Common myeloid progenitor, CD34-positive (primary cell): ENCODE data around the gene MYO1D.

Experiments used
- CTCF ChIA-PET: fragments of 350-600 bp; sonication (Branson Sonifier 250); formaldehyde crosslinking; loops from one replicate; lab custom pipeline; 2021; ENCODE audit warnings: antibody characterized with exemption; lab: Charles Lee
- POLR2A ChIA-PET: fragments of 350-600 bp; sonication (Branson Sonifier 250); formaldehyde crosslinking; loops from one replicate; lab custom pipeline; 2021; ENCODE audit warnings: antibody characterized with exemption; lab: Charles Lee
- DNase-seq, 3 donors: peaks; one replicate each; pipeline versions ENCODE4 v3.0.0 to v3.0.0-alpha.2; 2013
- H3K27ac ChIP-seq, 2 experiments: 1 replicate in 1 of 2; 2 replicates in 1 of 2; pipeline ENCODE4 v1.7.0; 2013; ENCODE audit warnings: inconsistent platforms in 2 of 2, low read length in 2 of 2, mild to moderate bottlenecking in 2 of 2, low read depth in 1 of 2, moderate library complexity in 1 of 2; ENCODE audit not compliant: severe bottlenecking in 2 of 2, insufficient read depth in 1 of 2, poor library complexity in 1 of 2
- H3K27me3 ChIP-seq, 5 experiments: replicated peaks in 2 of 5; 1 replicate in 3 of 5; 2 replicates in 2 of 5; pipeline versions ENCODE4 v1.6.1 to v1.7.0; 2013; ENCODE audit warnings: low read length in 4 of 5, mild to moderate bottlenecking in 2 of 5, moderate library complexity in 2 of 5, inconsistent platforms in 1 of 5; ENCODE audit not compliant: insufficient read depth in 5 of 5, control insufficient read depth in 4 of 5
- H3K36me3 ChIP-seq, 4 experiments: 1 replicate in 2 of 4; 2 replicates in 2 of 4; pipeline versions ENCODE4 v1.6.1 to v1.7.0; 2013; ENCODE audit warnings: low read length in 3 of 4, control low read depth in 1 of 4, mild to moderate bottlenecking in 1 of 4; ENCODE audit not compliant: control insufficient read depth in 4 of 4, insufficient read depth in 4 of 4
- H3K4me1 ChIP-seq, 4 experiments: 1 replicate in 3 of 4; 2 replicates in 1 of 4; pipeline versions ENCODE4 v1.6.1 to v1.7.1; 2013; ENCODE audit warnings: low read length in 3 of 4, mild to moderate bottlenecking in 3 of 4, control low read depth in 1 of 4, inconsistent platforms in 1 of 4, moderate library complexity in 1 of 4; ENCODE audit not compliant: control insufficient read depth in 4 of 4, insufficient read depth in 4 of 4; ENCODE audit errors: control extremely low read depth in 1 of 4
- H3K4me3 ChIP-seq, 7 experiments: 1 replicate in 4 of 7; 2 replicates in 3 of 7; pipeline versions ENCODE4 v1.5.1 to v1.7.0; 2013; ENCODE audit warnings: mild to moderate bottlenecking in 7 of 7, low read length in 6 of 7, moderate library complexity in 6 of 7, inconsistent platforms in 2 of 7, low read depth in 2 of 7, control low read depth in 1 of 7; ENCODE audit not compliant: insufficient read depth in 4 of 7, control insufficient read depth in 1 of 7; ENCODE audit errors: extremely low read depth in 1 of 7
- H3K9me3 ChIP-seq, 5 experiments: 1 replicate in 4 of 5; 2 replicates in 1 of 5; pipeline versions ENCODE4 v1.6.1 to v1.7.1; 2013; ENCODE audit warnings: low read length in 4 of 5, mild to moderate bottlenecking in 2 of 5, inconsistent platforms in 1 of 5, low read depth in 1 of 5, moderate library complexity in 1 of 5; ENCODE audit not compliant: control insufficient read depth in 4 of 5, insufficient read depth in 2 of 5; ENCODE audit errors: control extremely low read depth in 1 of 5
- WGBS: methylation state at CpG from one replicate; pipeline ENCODE4 v1.1.5; 2013; ENCODE audit not compliant: insufficient coverage; 5-methylcytosine and 5-hydroxymethylcytosine counted together

MYO1D gene

DNA sequence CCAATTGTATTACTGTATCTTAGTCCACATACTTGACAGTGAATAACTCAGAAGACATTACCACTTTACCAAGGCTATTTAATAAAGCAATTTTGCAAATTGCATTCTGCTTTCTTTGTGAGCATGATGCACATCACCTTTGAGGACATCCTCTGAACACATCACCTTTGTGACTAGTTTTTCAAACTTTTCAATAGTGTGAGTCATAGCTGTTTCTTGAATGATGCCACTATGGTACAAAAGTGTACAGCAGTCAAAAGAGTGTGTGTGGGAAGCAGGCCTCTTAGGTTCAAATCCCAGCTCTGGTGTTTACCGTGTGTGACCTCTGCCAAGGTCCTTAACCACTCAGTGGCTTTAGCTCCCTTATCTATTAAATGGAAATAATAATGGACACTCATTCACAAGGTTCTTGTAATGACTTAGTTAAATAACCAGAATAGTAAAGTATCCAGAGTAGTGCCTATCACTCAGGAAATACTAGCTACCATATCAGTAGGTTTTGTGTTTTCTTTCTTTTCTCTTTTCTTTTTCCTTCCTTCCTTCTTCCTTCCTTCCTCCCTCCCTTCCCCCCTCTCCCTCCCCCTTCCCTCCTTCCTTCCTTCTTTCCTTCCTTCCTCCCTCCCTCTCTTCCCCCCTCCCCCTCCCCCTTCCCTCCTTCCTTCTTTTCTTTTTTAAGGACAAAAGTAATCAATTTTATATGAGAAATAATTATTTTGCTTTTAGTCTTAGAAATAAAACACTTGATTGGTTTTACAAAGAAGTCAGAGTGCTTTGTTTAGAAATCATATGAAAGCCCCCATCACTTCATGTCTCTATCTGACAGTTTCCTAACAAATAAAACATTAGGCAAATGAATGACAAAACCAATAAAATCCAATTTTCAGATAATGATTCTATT lies 178.9 kb downstream of the MYO1D start:
- H3K4me3 ChIP-seq = no peak overlapping the region
- no CpG with 5 or more reads among the region's 1 CpG for WGBS
- H3K9me3 ChIP-seq = no peaks in the 10 kb centered on the region
- no peaks in the 10 kb centered on the region for H3K4me1 ChIP-seq
- ChIA-PET CTCF (no interaction called here), POLR2A (no interaction called here)
- no peak for DNase-seq
- no peak overlapping the region for H3K27ac ChIP-seq
- H3K27me3 ChIP-seq = no peaks in the 10 kb centered on the region
- no peaks in the 10 kb centered on the region for H3K36me3 ChIP-seq

DNA sequence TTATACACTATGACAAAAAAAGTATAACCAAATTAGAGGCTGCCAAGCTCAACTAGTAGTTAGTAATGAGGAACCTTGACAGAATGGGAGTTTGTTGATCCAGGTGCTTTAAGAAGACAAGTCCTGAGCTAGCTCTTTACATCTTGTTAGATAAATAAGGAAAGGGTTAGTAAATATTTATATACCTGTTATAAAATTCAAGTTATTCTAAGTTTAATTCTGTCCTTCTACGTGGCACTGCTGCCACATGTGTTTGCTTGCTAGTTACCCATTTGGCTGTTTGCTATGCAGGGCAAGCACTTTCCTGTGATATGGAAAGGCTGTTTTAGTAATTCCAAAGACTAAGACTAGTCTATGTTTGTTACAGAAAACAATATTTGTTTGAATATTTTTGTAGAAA lies 180.5 kb downstream of the MYO1D start:
- H3K36me3 ChIP-seq = no peaks in the 10 kb centered on the region
- H3K4me1 ChIP-seq = no peaks in the 10 kb centered on the region
- H3K9me3 ChIP-seq = no peaks in the 10 kb centered on the region
- DNase-seq = no peak
- no peak overlapping the region for H3K27ac ChIP-seq
- ChIA-PET POLR2A (no interaction called here), CTCF (no interaction called here)
- H3K27me3 ChIP-seq = no peaks in the 10 kb centered on the region
- no peak overlapping the region for H3K4me3 ChIP-seq
- no CpG with 5 or more reads among the region's 1 CpG for WGBS

GRCh38 chr17:32695864-32696263 lies 181.1 kb downstream of the MYO1D start:
- no peak for DNase-seq
- Histone ChIP-seq H3K4me1 (no peaks in the 10 kb centered on the region), H3K4me3 (no peak overlapping the region), H3K27ac (no peak overlapping the region), H3K9me3 (no peaks in the 10 kb centered on the region), H3K36me3 (no peaks in the 10 kb centered on the region), H3K27me3 (no peaks in the 10 kb centered on the region)
- CTCF ChIA-PET = no interaction called here
- POLR2A ChIA-PET = no interaction called here

GRCh38 chr17:32693194-32693897 lies 183.6 kb downstream of the MYO1D start:
- no peaks in the 10 kb centered on the region for H3K36me3 ChIP-seq
- CTCF ChIA-PET = interaction anchor here (0.6 to 0.7 kb wide), 2 partner anchors 24 to 108 kb away, joined by 3 to 5 read pairs; no protein-coding TSS in a partner anchor
- no peaks in the 10 kb centered on the region for H3K4me1 ChIP-seq
- no peaks in the 10 kb centered on the region for H3K27me3 ChIP-seq
- WGBS = 92% methylated on average over 2 of the region's 5 CpGs
- H3K9me3 ChIP-seq = no peaks in the 10 kb centered on the region
- DNase-seq = peak in 1 of 3 donors; percentile 6
- no peak overlapping the region for H3K27ac ChIP-seq
- POLR2A ChIA-PET = no interaction called here
- H3K4me3 ChIP-seq = no peak overlapping the region

DNA sequence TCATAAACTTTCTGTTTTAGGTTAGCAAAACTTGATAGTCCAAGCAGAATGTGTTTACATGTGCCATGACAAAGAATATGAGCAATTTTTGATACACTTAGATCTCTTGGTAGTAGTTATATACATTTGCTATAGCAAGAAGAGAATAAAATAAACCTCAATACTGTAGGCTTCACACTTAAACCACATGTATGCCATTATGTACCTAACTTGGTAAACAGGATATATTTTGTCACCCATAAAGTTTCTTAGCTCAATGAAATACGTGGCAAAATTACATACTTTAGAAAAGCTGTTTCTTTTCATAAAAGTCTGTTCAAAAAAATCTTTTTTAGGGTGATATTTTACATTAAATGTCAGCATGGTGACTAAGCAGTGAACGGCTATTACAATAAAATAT lies 184.7 kb downstream of the MYO1D start:
- Histone ChIP-seq H3K9me3 (no peaks in the 10 kb centered on the region), H3K27ac (no peak overlapping the region), H3K4me3 (no peak overlapping the region), H3K36me3 (no peaks in the 10 kb centered on the region), H3K4me1 (no peaks in the 10 kb centered on the region), H3K27me3 (no peaks in the 10 kb centered on the region)
- WGBS = no CpG with 5 or more reads among the region's 2 CpGs
- DNase-seq = no peak
- CTCF ChIA-PET = no interaction called here
- POLR2A ChIA-PET = no interaction called here

DNA sequence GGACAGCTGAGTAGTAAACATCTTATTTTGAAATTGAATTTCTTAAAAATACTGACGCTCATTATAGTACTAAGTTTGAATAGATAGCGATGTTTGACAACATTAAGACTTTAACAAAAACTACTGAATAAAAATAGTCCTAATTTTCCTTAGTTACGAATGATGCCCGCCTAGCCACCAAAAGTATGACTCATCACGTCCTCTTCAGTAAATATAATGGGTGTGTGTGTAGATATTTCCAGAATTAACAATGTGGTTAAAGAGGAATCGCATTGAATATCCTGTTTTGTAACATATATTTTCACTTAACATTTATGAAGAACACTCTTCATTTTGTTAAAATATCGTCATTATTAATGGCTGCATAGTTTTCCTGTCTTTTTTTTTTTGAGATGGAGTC lies 187.6 kb downstream of the MYO1D start:
- H3K27ac ChIP-seq = no peak overlapping the region
- no peaks in the 10 kb centered on the region for H3K27me3 ChIP-seq
- H3K4me1 ChIP-seq = no peaks in the 10 kb centered on the region
- no peaks in the 10 kb centered on the region for H3K9me3 ChIP-seq
- 100% methylated on average over 1 of the region's 7 CpGs for WGBS
- ChIA-PET POLR2A (no interaction called here), CTCF (no interaction called here)
- H3K4me3 ChIP-seq = no peak overlapping the region
- H3K36me3 ChIP-seq = no peaks in the 10 kb centered on the region
- no peak for DNase-seq

- CTCF ChIA-PET = no interaction called here
- DNase-seq = no peak
- Histone ChIP-seq H3K27ac (no peak overlapping the region), H3K4me3 (no peak overlapping the region), H3K4me1 (no peaks in the 10 kb centered on the region), H3K36me3 (no peaks in the 10 kb centered on the region), H3K9me3 (no peaks in the 10 kb centered on the region), H3K27me3 (no peaks in the 10 kb centered on the region)
- WGBS = 97% methylated on average over 2 of the region's 4 CpGs
- POLR2A ChIA-PET = no interaction called here
Measured at GRCh38 chr17:32688221-32688620, 188.7 kb downstream of the MYO1D start.
